GM19035 (cell line): ENCODE data around the gene LGMN.

Source experiments
- ATAC-seq: cut with Tn5 transposase; IDR thresholded peaks from one replicate; pipeline ENCODE4 v1.9.1; 2021; ENCODE audit not compliant: unreplicated experiment

The LGMN gene

GRCh38 chr14:92656306-92657081 lies 91.9 kb downstream of the LGMN start:
- ATAC-seq: no peak

- no peak for ATAC-seq
These were observed 92.8 kb downstream of the LGMN start for GRCh38 chr14:92655419-92656201.

GRCh38 chr14:92654239-92654901 lies 94.1 kb downstream of the LGMN start:
- ATAC-seq: no peak
